Measurements from ENCODE around the gene TMEM185B.

- TF ChIP-seq POLR2A (IDR thresholded peaks at IDR 0.05) (no peak), CTCF (IDR thresholded peaks at IDR 0.05) (no peak)
Measured at GRCh38 chr2:120260736-120261135, 37.5 kb upstream of the TMEM185B start.

All from thyroid gland (tissue), 4 donors.